Measurements from ENCODE around the gene CORO7. TPM values are rescaled to one million over a fixed set of nuclear protein-coding genes. Genes with fewer than 3 reads are reported as not detected.

CORO7 gene
- polyA plus RNA-seq, 1 donor from 2014 or later, result 57.6 TPM

- Histone ChIP-seq H3K79me2 (replicated peaks; ENCODE audit: insufficient read depth, low read length) (peaks cover 52% of the 10 kb centered on the region), H3K27ac (ENCODE audit: low read length) (no peak overlapping the region), H3K4me3 (ENCODE audit: low read length) (peak overlapping the region; percentile 96), H3K9me3 (ENCODE audit: low read length) (no peaks in the 10 kb centered on the region), H3K9me2 (ENCODE audit: insufficient read depth, low read length) (no peaks in the 10 kb centered on the region), H3K36me3 (ENCODE audit: insufficient read depth, low read length) (no peaks in the 10 kb centered on the region), H2AFZ (ENCODE audit: low read depth, low read length) (no peak overlapping the region), H4K20me1 (ENCODE audit: insufficient read depth) (no peaks in the 10 kb centered on the region), H3K9ac (ENCODE audit: low read length) (peak overlapping the region; percentile 79), H3K27me3 (ENCODE audit: insufficient read depth, low read depth, low read length) (no peaks in the 10 kb centered on the region), H3F3A (ENCODE audit: insufficient read depth, low read length, poor library complexity, severe bottlenecking) (no peaks in the 10 kb centered on the region), H3K4me2 (ENCODE audit: low read length) (peak overlapping the region; percentile 80)
- TF ChIP-seq RAD21 (conservative IDR thresholded peaks at IDR 0.05) (no peak), CTCF (IDR thresholded peaks at IDR 0.05; ENCODE audit: poor library complexity, severe bottlenecking) (no peak)
Observed at GRCh38 chr16:4317532-4318450, 98.6 kb downstream of the CORO7 start.

GRCh38 chr16:4316864-4317531 is 99.4 kb downstream of the CORO7 start:
- no peak for TF ChIP-seq POLR2AphosphoS5 (IDR thresholded peaks at IDR 0.05)
- no peak for TF ChIP-seq RAD21 (conservative IDR thresholded peaks at IDR 0.05)
- no peak for TF ChIP-seq TAF1 (IDR thresholded peaks at IDR 0.05; ENCODE audit: low read depth)
- TF ChIP-seq SMC3 (conservative IDR thresholded peaks at IDR 0.05; ENCODE audit: poor library complexity), result no peak
- no peak for TF ChIP-seq EZH2 (IDR thresholded peaks at IDR 0.05; ENCODE audit: borderline replicate concordance, insufficient read depth, low read length, poor library complexity, severe bottlenecking)
- TF ChIP-seq REST (IDR thresholded peaks at IDR 0.05; ENCODE audit: borderline replicate concordance), result no peak
- no peak for TF ChIP-seq EP300 (conservative IDR thresholded peaks at IDR 0.05; ENCODE audit: poor library complexity, severe bottlenecking)
- no peak for TF ChIP-seq CTCF (IDR thresholded peaks at IDR 0.05; ENCODE audit: poor library complexity, severe bottlenecking)
- TF ChIP-seq MXI1 (conservative IDR thresholded peaks at IDR 0.05; ENCODE audit: poor library complexity, severe bottlenecking), result no peak
- peaks cover 52% of the 10 kb centered on the region for H3K79me2 ChIP-seq (replicated peaks; ENCODE audit: insufficient read depth, low read length)
- H4K20me1 ChIP-seq (ENCODE audit: insufficient read depth), result no peaks in the 10 kb centered on the region
- peak overlapping the region; percentile 31 for H3K27ac ChIP-seq (ENCODE audit: low read length)
- no peaks in the 10 kb centered on the region for H3K9me3 ChIP-seq (ENCODE audit: low read length)
- H3K27me3 ChIP-seq (ENCODE audit: insufficient read depth, low read depth, low read length), result no peaks in the 10 kb centered on the region
- no peaks in the 10 kb centered on the region for H3K9me2 ChIP-seq (ENCODE audit: insufficient read depth, low read length)
- peak overlapping the region; percentile 96 for H3K4me3 ChIP-seq (ENCODE audit: low read length)
- peak overlapping the region; percentile 80 for H3K4me2 ChIP-seq (ENCODE audit: low read length)
- H2AFZ ChIP-seq (ENCODE audit: low read depth, low read length), result no peak overlapping the region
- H3K9ac ChIP-seq (ENCODE audit: low read length), result peak overlapping the region; percentile 79
- no peaks in the 10 kb centered on the region for H3K36me3 ChIP-seq (ENCODE audit: insufficient read depth, low read length)
- H3F3A ChIP-seq (ENCODE audit: insufficient read depth, low read length, poor library complexity, severe bottlenecking), result no peaks in the 10 kb centered on the region

Measured in neural cell (in vitro differentiated cells).